T-helper 1 cell (primary cell): ENCODE measurements around the gene RPS5.
A peak's percentile ranks its signal among the peaks of the same experiment; 100 is the strongest.
"Not testable (repeated sequence)": the region's sequence is repeated elsewhere in the genome, so short reads cannot be mapped to it uniquely, and the experiment has no call there.

Experiments
- DNase-seq, 5 donors: peaks; one replicate each; pipeline ENCODE4 v3.0.0-alpha.2; 2012 to 2020

Gene RPS5

GRCh38 chr19:58356766-58357480 is 30.1 kb upstream of the RPS5 start:
- no peak for DNase-seq

DNA sequence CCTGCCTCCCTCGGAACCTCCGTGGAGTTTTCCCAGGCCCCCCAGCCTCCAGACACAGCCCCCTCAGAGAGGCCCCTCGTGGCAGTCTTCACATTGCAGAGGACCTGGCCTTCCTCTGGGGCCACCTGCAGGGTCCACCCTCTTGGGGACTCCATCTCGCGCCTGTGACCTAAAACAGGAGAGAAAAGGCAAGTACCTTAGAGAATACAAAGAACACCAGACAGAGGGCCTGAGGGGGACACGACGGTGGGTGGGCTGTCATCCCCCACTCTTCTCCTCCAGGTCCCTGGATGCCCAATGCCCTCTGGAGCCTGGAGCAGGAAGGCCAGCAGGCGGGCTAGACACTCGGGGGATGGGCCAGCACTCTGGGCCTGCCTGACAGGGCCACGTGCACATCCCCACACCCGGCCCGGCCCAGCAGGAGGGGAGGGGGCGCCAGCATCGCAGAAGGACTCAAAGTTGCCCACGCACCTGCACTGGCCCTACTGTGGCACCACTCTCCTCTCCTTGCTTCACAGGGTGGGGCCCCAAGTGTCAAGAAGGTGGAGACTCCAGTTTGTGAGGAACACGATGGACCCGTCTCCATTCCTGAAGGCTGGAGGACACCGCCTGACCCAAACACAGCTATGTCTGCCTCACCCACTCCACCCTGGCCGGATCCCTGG is 29.5 kb upstream of the RPS5 start:
- DNase-seq, result no peak

DNA sequence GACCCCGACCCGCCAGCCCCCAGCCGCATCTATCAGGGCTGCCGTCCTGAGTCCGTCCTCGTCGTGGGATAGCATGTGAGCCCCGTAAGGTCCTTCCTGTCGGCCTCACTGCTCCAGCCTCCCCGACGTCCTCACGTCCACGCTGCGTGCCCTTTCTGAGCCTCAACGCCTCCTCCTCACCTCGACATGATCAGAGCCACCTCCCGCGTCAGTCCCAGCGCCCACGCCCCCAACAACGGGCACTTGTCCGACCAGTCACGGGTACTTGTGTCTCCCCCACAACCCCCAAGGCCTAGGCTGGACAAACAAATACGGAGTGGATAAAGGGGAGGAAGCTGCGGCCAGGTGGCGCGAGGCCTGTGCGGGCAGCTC is 25.2 kb upstream of the RPS5 start:
- peak in 1 of 5 donors; percentile 61 for DNase-seq

DNA sequence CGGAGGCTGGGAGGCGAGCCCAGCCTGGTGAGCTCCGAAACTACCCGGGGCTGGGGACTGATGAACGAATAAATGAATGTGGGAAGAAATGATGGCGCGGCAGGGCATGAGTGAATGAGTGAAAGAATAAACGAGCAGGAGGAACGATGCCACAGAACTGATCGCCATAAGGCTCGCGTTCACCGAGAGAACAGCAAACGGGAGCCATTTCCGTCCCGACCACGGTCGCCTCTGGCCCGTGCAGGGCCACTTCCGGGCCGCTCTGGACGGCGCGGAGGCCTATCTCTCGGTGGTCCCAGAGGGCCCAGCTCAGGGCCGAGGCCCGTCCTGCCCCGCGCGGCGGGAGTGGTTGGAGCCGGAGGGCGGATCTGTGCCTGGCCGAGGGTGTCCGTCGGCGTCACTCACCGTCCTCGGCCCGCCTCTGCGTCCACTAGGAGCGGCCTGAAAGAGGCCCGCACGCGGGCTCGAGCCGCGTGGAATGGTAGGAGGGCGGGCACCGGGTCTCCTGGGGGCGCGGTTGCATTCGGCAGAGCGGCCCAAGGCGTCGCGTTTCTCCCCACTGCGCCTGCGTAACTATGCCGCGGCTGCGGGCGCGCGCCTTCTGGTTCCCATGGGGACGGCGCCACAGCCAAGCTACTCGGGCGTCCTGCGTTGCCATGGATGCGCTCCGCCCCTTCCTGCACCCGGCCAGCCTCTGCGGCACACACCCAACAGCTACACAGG is 24.6 kb upstream of the RPS5 start, which contains the start of gene ZNF497:
Gene ZNF497, minus strand, starts transcription at position 480 of the 723 bp plus-strand sequence. CDS start 5,116 bp downstream, outside the sequence.
- peak; percentile 91 to 96 (median 94) for DNase-seq

DNA sequence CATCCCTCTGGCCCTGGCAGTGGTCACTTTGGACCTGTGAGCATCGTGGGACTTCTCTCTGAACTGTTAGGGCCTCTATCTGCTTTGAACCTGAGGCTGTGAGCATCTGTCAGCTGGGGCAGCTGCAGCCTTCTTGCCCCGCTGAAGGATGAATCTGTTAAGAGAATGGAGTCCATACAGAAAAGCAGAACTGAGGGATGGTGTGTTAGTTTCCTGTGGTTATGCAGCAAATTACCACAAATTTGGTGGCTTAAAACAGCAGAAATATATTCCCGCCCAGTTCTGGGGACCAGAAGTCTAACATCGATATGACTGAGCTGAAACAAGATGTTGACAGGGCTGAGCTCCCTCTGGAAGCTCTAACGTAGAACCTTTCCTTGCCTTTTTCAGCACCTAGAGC is 22.9 kb upstream of the RPS5 start:
- no peak for DNase-seq

- DNase-seq, result no peak
Observed at GRCh38 chr19:58366585-58367430, 20.3 kb upstream of the RPS5 start.

- DNase-seq, result no peak
Observed at GRCh38 chr19:58367698-58368454, 19.2 kb upstream of the RPS5 start.

DNA sequence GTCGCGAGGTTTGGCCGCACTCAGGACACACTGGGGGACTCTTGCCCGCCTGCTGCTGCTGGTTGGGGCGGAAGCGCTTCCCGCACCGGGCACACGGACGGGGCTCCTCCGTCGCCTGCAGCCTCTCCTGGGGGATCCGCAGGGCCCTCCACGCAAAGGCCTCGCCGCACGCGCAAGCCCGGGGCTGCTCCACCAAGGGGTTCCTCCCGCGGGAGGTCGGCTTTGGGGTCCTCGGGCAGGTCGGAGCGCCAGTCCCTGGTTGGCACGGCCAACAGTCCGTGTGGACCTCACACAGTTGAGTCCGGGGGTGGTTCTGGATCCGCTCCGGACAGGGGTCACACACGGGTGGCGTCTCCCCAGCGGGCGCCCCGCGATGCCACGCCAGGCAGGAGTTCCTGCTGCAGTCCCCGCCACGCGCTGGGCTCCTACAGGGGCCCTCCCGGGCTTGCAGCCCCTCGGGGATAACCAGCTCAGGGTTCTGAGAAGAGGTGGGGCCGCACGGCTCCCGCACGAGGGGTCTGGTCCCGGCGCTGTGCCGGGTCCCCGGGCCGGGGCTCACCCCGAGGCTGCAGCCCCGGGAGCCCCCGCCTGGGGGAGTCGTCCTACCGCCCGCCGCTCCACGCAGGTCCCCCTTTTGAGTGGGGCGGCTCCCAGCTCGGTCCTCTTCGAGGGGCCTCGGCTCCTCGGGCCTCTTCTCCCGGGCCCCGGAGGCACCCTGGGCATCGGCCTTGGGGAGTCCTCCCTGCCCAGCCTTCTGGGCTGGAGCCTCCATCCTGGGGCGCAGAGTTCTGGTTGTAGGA is 18.3 kb upstream of the RPS5 start:
- DNase-seq, result no peak

DNA sequence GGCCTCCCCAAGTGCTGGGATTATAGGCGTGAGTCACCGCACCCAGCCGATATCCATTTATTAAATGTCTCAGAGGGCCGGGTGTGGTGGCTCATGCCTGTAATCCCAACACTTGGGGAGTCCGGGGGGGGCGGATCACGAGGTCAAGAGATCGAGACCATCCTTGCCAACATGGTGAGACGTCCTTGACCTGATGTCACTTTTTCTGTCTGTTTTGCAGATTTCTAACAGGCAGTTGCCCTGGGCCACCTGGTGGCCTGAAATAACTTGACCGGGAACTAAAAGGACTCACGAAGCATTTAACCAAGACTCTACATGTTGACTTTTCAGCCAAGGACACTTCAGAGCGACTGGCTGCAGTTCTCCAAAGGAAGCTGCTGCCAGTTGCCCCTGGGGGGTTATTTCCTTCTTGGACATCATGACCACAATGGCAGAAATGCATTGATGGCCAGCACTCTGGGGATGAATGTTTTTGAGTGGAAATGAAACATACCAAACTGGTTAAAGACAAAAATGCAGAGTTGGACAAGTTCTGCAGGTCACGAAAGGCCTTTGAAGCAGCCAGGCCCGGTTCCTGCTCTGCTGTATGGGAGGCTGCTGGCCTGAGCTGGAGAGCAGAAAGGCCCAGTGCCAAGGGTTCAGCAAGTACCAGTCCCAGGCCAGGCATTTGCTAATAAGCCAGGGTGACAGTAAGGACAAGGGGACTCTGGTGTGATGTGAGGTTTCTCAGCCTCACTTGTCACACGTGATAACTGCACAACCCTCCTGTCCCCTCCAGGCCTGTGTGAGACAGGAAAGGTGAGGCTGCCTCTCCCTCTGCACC is 14.5 kb upstream of the RPS5 start:
- no peak for DNase-seq

DNA sequence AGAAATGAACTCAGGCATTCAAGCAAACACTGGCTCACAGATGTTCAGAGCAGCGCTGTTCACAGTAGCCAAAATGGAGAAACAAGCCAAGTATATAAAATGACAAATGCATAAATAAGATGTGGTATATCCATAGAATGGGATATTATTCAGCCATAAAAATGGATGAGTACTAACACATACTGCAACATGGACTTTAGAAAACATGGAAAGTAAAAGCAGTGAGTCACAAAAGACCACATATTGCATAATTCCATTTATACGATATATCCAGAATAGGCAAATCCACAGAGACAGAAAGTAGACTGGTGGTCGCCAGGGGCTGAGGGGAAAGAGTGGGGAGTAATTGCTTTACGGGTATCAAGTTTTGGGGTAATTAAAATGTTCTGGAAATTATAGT is 12.9 kb upstream of the RPS5 start:
- DNase-seq, result no peak

- not testable (repeated sequence) for DNase-seq
Observed at GRCh38 chr19:58376724-58377123, 10.3 kb upstream of the RPS5 start.

DNA sequence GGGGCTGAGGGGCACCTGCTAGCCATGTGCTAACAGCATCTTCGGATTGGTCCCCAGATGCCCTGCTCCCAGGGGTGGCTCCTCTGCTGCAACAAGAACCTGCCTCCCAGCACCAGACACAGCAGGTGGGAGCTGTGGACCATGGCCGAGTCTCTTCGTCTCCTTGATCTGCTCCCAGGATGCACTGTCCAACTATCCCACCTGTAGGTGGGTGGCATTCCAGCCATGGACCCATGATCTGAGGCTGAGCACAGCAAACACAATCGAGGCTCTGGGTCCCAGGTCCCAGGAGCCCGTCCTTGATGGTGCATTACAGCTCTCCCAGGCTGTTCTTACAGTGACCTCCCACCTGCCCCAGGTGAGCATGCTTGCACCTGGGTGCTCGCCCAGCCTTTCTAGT is 7.8 kb upstream of the RPS5 start:
- no peak for DNase-seq

DNA sequence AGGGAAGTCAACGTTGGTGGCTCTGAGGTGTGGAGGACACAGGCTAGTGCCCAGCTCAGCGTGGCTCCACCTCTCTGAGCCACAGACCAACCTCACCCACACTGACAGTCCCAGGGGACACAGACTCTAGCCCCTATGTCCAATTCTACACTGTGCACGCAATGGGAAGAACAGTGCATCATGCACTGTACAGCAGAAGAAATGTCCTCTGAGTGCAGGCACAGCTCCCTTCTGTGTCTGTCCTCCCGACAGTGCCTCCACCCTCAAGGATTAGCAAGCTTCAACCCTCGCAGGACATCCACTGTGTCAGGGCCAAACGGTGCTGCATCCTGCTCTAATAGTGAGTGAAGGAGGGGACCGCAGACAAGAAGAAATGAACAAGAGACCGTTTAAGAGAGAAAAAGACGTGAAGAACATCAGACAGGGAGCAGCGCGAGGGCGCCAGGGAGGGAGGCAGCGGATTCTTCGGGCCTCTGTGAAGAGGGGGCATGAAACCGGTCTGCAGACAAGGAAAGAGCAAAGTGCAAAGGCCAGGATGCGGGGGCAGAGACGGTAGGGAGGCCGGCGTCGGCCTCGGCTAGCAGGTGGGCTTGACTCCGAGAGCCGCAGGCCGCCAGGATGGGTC is 6.9 kb upstream of the RPS5 start:
- DNase-seq, result no peak

GRCh38 chr19:58380662-58381459 is 6.2 kb upstream of the RPS5 start, which contains the start of gene ZNF837:
Gene ZNF837, minus strand, starts transcription at chr19:58381030. Its CDS starts 11,698 bp downstream, at chr19:58369332.
- peak; percentile 97 to 100 (median 98) for DNase-seq

DNA sequence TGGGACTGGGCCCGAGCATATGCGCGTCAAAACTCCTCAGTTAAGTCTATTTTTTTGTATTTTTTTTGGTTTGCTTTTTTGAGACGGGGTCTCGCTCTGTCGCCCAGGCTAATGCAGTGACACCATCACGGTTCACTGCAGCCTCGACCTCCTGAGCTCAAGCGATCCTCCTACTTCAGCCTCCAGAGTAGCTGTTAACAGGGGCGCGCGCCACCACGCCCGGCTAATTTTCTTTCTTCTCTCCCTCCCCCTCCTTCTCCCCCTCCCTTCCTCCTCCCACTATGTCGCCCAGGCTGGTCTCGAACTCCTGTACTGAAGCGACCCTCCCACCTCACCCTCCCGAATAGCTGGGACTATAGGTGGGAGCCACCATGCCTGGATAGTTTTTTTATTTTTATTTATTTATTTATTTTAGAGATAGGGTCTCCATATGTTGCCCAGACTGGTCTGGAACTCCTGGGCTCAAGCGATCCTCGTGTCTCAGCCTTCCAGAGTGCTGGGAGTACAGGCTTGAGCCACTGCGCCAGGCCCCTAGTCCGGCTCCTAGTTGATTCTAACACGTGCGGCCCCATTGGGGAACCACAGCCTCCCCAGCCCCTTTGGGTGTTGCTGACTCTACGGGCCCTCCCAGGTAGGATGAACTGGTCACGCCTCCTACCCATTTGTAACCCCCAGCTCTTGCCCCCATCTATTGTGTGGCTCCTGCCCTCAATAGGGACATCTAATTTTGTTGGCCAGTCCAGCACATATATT is 5.4 kb upstream of the RPS5 start:
- DNase-seq, result no peak

DNA sequence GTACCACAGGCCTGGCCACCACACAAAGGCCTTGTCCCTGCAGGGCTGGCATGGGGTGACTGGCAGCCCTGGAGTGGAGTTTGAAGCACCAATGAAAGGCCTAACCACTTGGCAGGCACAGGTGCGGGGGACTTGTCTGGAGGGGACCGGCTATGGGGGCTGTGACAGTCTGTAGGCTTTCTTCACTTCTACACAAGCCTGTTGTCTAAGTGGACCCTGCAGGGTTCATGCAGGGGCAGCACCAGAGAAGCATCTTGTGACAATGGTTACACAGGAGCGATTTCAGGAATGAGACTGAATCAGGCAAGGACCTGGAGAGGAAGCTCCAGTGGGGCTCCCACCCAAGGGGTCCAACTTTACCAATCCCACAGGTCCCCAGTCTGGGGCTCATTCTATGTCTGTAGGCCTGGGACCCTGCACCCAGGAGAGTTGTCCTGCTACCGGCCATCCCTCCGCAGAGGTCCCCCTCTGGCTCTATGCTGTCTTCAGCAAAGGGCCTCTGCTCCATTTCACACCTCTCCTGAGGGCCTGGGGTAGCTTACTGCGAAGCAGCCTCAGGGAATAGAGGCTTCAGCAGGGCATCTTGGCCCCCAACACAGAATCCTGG is 4.0 kb upstream of the RPS5 start:
- no peak for DNase-seq

DNA sequence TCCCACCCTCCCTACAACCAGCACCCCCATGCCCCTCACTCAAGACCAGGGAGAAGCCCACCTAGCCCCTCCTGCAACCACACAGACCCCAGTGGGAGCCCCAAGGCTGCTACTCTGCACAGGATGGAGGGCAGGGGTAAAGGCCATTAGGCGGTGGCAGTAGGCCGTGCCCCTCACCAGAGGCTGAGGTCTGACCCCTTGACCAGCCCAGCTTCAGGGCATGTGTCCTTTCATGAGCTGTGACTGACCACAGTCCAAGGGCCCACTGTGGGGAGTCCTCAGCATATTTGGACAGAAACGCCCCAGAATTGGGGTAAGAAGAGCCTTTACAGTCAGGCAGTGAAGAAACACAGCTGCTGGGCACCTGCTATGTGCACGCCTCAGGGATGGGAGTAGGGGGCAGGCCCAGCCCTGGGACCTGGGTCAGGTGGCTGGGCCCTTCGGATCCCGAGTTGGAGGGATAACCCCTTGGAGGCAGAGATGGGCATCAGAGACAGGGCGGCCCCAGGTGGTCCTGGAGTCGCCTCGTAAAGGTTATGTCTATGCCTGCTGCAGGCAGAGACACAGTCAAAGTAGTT is 1.7 kb upstream of the RPS5 start:
- DNase-seq, result no peak
